Measurements from ENCODE around the gene ABL1.

- TF ChIP-seq BCL11B (tag by site-specific recombination; IDR thresholded peaks at IDR 0.05; ENCODE audit: low read depth), result no peak
- TF ChIP-seq CTCF (tag by site-specific recombination; IDR thresholded peaks at IDR 0.05), result no peak
- no peak for TF ChIP-seq ZNF701 (tag by site-specific recombination; IDR thresholded peaks at IDR 0.05)
- TF ChIP-seq AEBP2 (tag by site-specific recombination; IDR thresholded peaks at IDR 0.05; ENCODE audit: borderline replicate concordance), result no peak
- TF ChIP-seq PBX3 (CRISPR knock-in tag; IDR thresholded peaks at IDR 0.05), result no peak
- TF ChIP-seq ZNF10 (tag by site-specific recombination; IDR thresholded peaks at IDR 0.05), result no peak
Measured at GRCh38 chr9:130933114-130934046, 98.3 kb downstream of the ABL1 start.

All from HEK293 (cell line).